SK-N-DZ (cell line): ENCODE data around the gene RFPL1.
"Not testable (repeated sequence)": the region's sequence is repeated elsewhere in the genome, so short reads cannot be mapped to it uniquely, and the experiment has no call there.

Source experiments
- DNase-seq: peaks from one replicate; pipeline ENCODE4 v3.0.0-alpha.2; 2015; ENCODE audit warnings: low spot score
- small RNA-seq, 2 experiments: library from RNA; depleted of rRNA; stranded (forward); fragments of <200 nt; gene quantifications; one replicate each; pipeline ENCODE3, GENCODE V24; 2014

RFPL1 gene

DNA sequence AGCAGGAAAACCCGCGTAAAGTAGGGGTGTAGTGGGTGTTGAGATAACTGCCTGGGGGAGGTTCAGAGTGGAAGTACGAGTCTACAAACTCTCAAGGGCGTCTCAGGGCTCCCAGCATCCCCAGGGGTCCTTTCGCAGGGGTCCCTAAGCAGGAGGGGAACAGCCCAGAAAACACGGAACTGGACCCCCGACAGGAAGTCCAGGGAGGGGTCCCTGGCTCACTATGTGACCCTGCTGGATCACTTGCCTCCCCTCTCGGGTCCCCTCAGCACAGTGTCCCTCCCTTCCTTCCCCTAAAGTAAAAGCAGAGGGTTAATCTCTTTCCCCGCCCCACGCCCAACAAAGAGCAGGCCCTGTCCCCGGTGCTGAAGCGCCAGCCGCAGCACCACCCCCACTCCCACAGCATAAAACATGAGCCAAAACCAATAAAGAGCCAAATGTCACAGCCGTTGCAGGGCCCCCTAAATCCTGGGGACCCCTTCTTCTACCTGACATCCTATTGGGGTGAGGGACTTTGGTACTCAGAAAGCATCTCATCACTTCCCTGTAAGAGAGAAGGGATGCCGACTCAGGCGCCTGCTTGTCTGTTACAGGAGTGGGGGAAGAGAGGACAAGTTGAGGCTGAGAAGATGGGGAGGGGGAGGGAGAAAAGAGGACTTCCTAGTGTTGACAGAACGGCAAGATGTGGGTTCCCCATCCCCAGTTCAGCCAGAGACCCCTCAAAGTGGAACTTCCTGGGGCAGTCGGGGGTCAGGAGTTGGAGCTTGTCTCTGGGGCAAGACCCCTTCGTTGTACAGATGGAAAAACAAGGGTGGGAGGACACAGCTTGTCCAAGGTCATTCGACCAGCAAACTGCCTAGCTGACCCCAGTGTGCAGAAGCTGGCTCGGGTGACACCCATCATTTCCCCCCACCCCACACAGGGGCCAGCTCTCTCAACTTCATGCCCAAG is 40.2 kb downstream of the RFPL1 start:
- no peak for DNase-seq

DNA sequence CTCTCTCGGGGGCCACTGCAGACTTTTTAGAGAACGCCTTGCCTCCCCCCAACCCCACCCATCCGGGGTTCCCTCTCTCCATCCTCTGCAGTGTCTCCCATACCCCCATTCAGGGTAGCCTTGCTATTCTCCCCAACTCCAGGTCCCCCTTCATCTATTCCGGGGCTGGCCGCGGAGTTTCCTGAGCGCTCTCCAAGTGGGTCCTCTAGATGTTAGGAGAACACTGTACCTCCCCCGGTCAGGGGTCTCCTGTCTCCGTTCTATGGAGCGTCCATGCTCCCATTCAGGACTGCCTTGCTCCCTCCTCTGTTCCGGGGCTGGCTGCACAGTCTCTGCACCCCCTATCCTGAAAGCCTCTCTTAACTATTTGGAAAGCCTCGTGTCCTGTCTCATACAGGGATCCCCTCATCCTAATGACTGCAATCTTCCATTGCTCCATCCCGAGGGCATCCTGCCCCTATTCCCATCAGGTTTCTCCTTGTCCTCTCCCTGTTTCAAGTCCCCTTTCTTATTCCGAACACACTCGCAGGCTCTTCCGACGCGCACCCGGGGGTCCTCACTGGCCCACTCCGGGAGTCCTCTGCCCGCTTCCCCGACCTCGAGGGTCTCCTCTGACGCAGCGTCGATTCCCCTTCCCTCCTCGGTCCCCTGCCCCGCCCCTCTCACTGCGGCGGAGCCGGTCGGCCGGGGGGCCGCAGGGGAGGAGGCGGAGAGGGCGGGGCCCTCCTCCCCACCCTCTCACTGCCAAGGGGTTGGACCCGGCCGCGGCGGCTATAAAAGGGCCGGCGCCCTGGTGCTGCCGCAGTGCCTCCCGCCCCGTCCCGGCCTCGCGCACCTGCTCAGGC is 41.3 kb downstream of the RFPL1 start, which contains the start of gene NEFH:
NEFH (plus strand) TSS at position 802 of the 845 bp plus-strand sequence. CDS start 45 bp downstream, outside the sequence.
- DNase-seq, result peak; percentile 53

DNA sequence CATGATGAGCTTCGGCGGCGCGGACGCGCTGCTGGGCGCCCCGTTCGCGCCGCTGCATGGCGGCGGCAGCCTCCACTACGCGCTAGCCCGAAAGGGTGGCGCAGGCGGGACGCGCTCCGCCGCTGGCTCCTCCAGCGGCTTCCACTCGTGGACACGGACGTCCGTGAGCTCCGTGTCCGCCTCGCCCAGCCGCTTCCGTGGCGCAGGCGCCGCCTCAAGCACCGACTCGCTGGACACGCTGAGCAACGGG is 41.8 kb downstream of the RFPL1 start:
- DNase-seq, result no peak

DNA sequence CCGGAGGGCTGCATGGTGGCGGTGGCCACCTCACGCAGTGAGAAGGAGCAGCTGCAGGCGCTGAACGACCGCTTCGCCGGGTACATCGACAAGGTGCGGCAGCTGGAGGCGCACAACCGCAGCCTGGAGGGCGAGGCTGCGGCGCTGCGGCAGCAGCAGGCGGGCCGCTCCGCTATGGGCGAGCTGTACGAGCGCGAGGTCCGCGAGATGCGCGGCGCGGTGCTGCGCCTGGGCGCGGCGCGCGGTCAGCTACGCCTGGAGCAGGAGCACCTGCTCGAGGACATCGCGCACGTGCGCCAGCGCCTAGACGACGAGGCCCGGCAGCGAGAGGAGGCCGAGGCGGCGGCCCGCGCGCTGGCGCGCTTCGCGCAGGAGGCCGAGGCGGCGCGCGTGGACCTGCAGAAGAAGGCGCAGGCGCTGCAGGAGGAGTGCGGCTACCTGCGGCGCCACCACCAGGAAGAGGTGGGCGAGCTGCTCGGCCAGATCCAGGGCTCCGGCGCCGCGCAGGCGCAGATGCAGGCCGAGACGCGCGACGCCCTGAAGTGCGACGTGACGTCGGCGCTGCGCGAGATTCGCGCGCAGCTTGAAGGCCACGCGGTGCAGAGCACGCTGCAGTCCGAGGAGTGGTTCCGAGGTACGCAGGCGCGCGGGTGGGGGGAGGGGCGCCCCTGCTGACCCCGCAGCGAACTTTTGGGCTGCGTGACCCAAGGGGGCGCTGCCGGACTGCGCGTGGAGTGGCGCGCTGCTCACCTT is 42.3 kb downstream of the RFPL1 start:
- peak; percentile 69 for DNase-seq

DNA sequence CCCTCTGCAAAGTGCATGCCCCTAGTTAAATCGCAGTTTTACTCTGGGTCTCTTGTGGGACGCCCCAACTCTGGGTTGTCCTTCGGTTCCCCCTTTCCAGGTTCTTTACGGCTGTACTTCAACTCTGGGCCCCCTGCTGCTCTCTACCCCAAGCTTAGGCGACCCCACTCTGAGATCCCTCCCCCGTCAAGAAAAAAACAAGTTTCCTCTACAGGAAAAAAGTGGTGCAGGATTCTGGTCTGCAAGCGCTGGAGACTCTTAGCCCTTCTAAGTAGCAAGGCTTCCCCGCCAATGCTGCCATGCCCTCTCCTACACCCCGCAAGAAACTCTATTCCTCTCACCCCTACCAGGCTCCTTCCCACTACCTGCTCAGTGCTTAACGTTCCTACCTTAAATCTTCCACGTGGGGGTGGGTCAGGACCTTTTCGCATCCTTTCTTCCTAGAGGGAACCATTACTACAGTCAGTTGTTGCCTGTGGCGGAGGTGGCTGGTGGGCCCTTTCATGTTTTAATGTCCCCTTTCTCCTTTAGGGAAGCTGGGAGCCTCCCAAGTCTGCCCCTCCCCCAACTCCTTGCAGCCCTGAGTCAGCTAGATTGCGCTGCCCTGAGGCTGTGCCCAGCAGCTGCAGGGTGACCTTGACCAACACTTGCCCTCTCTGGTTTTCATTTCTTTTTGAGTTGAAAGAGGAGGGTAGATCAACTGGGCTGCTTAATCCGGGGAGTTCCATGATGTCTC is 43.0 kb downstream of the RFPL1 start:
- no peak for DNase-seq

DNA sequence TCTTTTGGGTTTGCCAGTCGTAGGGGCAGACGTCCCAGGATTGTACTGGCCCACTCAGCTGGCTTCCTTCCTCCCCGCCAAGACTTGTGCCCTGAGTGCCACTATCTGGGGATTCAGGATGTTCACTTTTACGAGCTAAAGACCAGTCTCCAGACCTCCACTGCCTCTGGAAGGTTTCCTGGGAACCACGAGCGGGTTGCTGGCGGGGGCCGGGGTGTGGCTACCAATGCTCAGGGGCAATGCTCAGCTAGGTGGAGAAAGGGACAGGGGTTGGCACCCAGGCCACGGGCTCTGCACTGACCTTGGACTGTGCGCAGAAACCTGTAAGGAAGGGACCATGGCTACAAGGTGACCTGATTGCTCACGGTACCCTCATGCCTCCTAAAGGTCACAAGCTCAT is 43.9 kb downstream of the RFPL1 start:
- no peak for DNase-seq

DNA sequence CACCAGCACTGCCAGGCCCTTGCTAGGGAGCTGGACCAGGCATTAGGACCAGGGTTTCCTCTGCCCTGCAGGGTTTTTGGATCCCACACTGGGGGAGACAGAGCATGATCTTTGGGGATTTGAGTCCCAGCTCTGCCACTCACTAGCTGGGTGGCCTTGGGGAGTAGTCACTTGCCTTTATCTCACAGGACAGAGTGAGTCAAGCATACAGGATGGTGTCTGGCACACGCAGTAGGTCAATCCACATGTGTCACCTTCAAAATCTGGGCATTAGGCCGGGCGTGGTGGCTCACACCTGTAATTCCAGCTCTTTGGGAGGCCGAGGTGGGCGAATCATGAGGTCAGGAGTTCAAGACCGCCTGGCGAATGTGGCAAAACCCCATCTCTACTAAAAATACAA is 44.3 kb downstream of the RFPL1 start:
- DNase-seq, result no peak

DNA sequence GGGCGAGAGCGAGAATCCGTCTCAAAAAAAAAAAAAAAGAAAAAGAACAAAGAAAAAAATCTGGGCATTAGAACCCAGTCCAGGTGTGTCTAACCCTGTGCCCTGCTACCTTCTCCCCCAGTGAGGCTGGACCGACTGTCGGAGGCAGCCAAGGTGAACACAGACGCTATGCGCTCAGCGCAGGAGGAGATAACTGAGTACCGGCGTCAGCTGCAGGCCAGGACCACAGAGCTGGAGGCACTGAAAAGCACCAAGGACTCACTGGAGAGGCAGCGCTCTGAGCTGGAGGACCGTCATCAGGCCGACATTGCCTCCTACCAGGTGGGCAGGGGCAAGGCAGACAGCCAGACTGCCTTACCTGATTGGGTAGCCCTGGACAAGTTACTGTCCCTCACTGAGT is 44.9 kb downstream of the RFPL1 start:
- no peak for DNase-seq

DNA sequence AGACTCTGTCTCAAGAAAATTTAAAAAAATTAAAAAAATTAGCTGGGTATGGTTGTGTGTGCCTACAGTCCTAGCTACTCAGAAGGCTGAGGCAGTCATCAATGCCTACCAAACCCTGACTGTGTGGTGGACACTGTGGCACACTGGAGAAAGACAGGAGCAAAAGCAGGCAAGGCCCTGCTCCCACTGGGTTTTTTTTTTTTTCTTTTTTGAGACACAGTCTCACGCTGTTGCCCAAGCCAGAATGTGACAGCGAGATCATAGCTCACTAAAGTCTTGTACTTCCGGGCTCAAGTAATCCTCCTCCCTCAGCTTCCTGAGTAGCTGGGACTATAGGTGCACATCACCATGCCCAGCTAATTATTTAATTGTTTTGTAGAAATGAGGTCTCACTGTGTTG is 46.3 kb downstream of the RFPL1 start:
- DNase-seq, result no peak

DNA sequence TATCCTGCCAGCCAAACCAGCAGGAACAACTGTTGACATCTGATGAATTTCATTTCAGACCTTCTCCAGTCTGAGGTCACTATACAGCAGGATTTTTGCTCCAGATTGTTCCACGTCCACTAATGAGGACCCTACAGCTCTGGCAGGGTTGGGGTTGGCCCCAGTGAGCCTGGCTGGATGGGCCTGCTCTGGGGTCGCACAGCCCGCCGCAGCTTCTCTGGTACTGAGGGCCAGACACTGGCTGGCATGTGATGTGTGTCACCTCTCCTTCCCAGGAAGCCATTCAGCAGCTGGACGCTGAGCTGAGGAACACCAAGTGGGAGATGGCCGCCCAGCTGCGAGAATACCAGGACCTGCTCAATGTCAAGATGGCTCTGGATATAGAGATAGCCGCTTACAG is 47.1 kb downstream of the RFPL1 start:
- peak; percentile 24 for DNase-seq

DNA sequence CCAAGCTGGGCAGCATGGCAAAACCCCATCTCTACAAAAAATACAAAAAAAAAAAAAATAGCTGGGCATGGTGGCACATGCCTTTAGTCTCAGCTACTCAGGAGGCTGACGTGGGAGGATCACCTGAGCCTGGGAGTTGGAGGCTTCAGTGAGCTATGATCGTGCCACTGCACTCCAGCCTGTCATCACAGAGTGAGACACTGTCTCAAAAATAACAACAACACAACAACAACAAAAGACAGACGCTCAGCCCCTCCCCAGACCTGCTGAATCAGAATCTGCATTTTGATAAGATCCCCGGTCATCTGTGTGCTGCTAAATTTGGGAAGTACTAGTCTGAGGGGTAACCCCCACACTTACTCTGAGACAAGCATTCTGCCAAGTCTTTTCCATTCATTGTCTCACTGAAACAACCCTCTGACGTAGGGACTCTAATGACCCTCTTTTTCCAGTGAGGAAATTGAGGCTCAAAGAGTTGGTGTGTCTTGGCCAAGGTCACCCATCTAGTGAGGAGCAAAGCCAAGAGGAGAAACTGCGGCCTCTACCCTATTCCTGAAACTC is 49.1 kb downstream of the RFPL1 start:
- no peak for DNase-seq

DNA sequence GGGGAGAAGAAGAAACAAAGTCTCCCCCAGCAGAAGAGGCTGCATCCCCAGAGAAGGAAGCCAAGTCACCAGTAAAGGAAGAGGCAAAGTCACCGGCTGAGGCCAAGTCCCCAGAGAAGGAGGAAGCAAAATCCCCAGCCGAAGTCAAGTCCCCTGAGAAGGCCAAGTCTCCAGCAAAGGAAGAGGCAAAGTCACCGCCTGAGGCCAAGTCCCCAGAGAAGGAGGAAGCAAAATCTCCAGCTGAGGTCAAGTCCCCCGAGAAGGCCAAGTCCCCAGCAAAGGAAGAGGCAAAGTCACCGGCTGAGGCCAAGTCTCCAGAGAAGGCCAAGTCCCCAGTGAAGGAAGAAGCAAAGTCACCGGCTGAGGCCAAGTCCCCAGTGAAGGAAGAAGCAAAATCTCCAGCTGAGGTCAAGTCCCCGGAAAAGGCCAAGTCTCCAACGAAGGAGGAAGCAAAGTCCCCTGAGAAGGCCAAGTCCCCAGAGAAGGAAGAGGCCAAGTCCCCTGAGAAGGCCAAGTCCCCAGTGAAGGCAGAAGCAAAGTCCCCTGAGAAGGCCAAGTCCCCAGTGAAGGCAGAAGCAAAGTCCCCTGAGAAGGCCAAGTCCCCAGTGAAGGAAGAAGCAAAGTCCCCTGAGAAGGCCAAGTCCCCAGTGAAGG is 50.9 kb downstream of the RFPL1 start:
- DNase-seq, result not testable (repeated sequence)

DNA sequence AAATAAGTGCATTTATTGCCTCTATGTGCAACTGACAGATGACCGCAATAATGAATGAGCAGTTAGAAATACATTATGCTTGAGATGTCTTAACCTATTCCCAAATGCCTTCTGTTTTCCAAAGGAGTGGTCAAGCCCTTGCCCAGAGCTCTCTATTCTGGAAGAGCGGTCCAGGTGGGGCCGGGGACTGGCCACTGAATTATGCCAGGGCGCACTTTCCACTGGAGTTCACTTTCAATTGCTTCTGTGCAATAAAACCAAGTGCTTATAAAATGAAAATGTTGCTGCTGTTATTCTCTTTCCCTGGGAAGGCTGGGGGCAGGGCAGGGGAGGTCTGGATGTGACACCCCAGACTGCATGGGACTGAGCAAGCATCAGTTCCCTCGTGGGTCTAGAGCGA is 52.6 kb downstream of the RFPL1 start:
- no peak for DNase-seq

Small RNA genes lying within 50 kb of the gene (small RNA-seq; reads per million reads assigned to genes)
- gene AC000041.1, result 0 reads per million in 2 experiments
